Vein endothelial cell (primary cell): ENCODE results near the gene ZNF726. TPM values are rescaled to one million over a fixed set of nuclear protein-coding genes. Genes with fewer than 3 reads are reported as not detected.

Experiments
- total RNA-seq: library from RNA; depleted of rRNA; stranded (reverse); fragments of >200 nt; gene quantifications from 2 replicates; pipeline ENCODE4 v1.2.3, GENCODE V29; 2012

The ZNF726 gene
- 1.6 and 3.6 TPM in 2 replicates for total RNA-seq

DNA sequence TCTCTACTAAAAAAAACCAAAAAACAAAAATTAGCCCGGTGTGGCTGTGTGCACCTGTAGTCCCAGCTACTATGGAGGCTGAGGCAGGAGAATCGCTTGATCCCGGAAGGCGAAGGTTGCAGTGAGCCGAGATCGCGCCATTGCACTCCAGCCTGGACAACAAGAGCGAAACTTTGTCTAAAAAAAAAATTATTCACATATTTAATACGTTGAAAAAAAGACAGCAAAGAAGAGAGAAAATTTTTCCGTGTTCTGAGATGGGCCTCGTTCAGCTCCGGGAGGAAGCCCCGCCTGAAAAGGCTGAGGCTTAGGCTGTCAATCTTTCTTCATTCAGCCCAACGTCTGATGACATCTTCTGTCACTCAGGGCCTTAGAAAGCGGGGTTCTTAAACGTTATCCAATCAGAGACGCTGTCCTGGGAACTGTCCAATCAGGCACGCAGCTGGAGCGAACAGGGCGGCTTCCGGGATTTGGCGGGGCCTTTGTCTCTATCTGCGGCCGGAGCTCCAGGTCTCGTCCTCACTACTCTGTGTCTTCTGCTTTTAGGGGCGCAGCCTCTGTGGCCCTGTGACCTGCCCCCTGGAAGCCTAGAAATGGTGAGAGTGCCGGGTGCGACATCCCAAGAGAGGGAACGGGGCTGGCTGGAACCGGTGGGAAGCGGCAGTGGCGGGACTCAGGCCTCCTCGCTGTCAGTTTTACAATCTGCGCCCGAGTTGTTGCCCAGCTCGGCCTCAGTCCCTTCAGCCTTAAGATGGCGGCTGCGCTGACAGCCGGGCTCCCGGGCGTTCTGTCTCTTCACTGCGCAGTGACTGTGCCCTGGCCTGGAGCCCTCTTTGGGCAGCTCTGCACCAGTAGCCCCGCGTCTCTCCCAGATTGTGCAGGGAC is at the start of gene ZNF726:
Gene ZNF726, plus strand, starts transcription at position 485 of the 885 bp plus-strand sequence. Its CDS starts 109 bp downstream, at position 594.

Other genes with a start within 250 kb of the ZNF726 start
- 5.6 and 9.5 TPM in 2 replicates for gene ZNF675, start 227.7 kb upstream of the ZNF726 start, total RNA-seq
- 1.3 and 1.4 TPM in 2 replicates for gene ZNF681, start 156.0 kb upstream of the ZNF726 start, total RNA-seq
- gene ZNF254, start 172.3 kb downstream of the ZNF726 start, total RNA-seq, result 23.2 and 24.3 TPM in 2 replicates